CD4-positive, alpha-beta memory T cell (primary cell): ENCODE data around the gene PRDM10. TPM values are rescaled to one million over a fixed set of nuclear protein-coding genes. Genes with fewer than 3 reads are reported as not detected.
"Not testable (repeated sequence)": the region's sequence is repeated elsewhere in the genome, so short reads cannot be mapped to it uniquely, and the experiment has no call there.

Experiments
- CTCF ChIA-PET: fragments of 350-600 bp; sonication (Branson Sonifier 250); formaldehyde crosslinking; loops from one replicate; lab custom pipeline; 2021; ENCODE audit warnings: inconsistent platforms; ENCODE audit not compliant: partially characterized antibody; lab: Charles Lee
- POLR2A ChIA-PET: fragments of 350-600 bp; sonication (Branson Sonifier 250); formaldehyde crosslinking; loops from one replicate; lab custom pipeline; 2021; ENCODE audit not compliant: partially characterized antibody; lab: Charles Lee
- DNase-seq, 5 donors: peaks; one replicate each; pipeline versions ENCODE4 v3.0.0 to v3.0.0-alpha.2; 2020 to 2022; ENCODE audit warnings: mixed read lengths in 1 of 5
- H3K27ac ChIP-seq: one replicate; pipeline ENCODE4 v1.7.0; 2013; ENCODE audit warnings: low read depth, low read length
- H3K27me3 ChIP-seq: 2 replicates; pipeline ENCODE4 v1.7.0; 2013; ENCODE audit warnings: mild to moderate bottlenecking, low read length, moderate library complexity; ENCODE audit not compliant: insufficient read depth
- H3K36me3 ChIP-seq: 2 replicates; pipeline ENCODE4 v1.7.0; 2013; ENCODE audit warnings: mild to moderate bottlenecking, low read length, moderate library complexity; ENCODE audit not compliant: insufficient read depth
- H3K4me1 ChIP-seq: 2 replicates; pipeline ENCODE4 v1.7.0; 2013; ENCODE audit warnings: mild to moderate bottlenecking, low read length, moderate library complexity; ENCODE audit not compliant: insufficient read depth
- H3K4me3 ChIP-seq, 2 donors: one replicate each; pipeline ENCODE4 v1.7.0; 2013; ENCODE audit warnings: low read length in 2 of 2, mild to moderate bottlenecking in 1 of 2
- H3K9me3 ChIP-seq, 2 donors: one replicate each; pipeline ENCODE4 v1.7.0; 2013; ENCODE audit warnings: low read length in 2 of 2, control low read depth in 1 of 2; ENCODE audit not compliant: control insufficient read depth in 1 of 2
- H3K27ac Mint-ChIP-seq, 7 donors: one replicate each; pipeline ENCODE4 v1.8.0; 2020 to 2021; ENCODE audit warnings: mixed read lengths in 7 of 7, mild to moderate bottlenecking in 6 of 7, inconsistent platforms in 3 of 7, moderate library complexity in 3 of 7
- H3K27me3 Mint-ChIP-seq, 2 donors: one replicate each; pipeline ENCODE4 v1.8.0; 2020 to 2021; ENCODE audit warnings: mixed read lengths in 2 of 2
- H3K36me3 Mint-ChIP-seq, 2 donors: one replicate each; pipeline ENCODE4 v1.8.0; 2020 to 2021; ENCODE audit warnings: mixed read lengths in 2 of 2, inconsistent platforms in 1 of 2, mild to moderate bottlenecking in 1 of 2
- H3K4me1 Mint-ChIP-seq, 4 donors: one replicate each; pipeline ENCODE4 v1.8.0; 2020 to 2021; ENCODE audit warnings: mixed read lengths in 4 of 4, mild to moderate bottlenecking in 1 of 4
- H3K4me3 Mint-ChIP-seq, 8 donors: one replicate each; pipeline ENCODE4 v1.8.0; 2020 to 2021; ENCODE audit warnings: mixed read lengths in 8 of 8, mild to moderate bottlenecking in 7 of 8, moderate library complexity in 6 of 8, inconsistent platforms in 3 of 8
- H3K9me3 Mint-ChIP-seq, 8 donors: one replicate each; pipeline ENCODE4 v1.8.0; 2020 to 2021; ENCODE audit warnings: mixed read lengths in 8 of 8, mild to moderate bottlenecking in 5 of 8, inconsistent platforms in 3 of 8, moderate library complexity in 1 of 8
- intact Hi-C: fragments of 100-400 bp; cut with micrococcal nuclease; formaldehyde crosslinking; loops from one replicate; pipeline ENCODE4 v1.15.1; 2023
- polyA plus RNA-seq, 2 donors: library from polyadenylated mRNA; unstranded; fragments of 300-500 nt; fragmentation: Illumina TruSeq; gene quantifications; one replicate each; pipeline ENCODE4 v1.2.3, GENCODE V29; 2021
- total RNA-seq, 2 experiments: library from RNA; stranded (reverse); gene quantifications; one replicate each; pipeline ENCODE4 v1.2.3, GENCODE V29; 2021

The PRDM10 gene
- total and polyA plus RNA-seq, 4 experiments from 2014 or later = 1.3 to 13.0 (median 7.8) TPM

GRCh38 chr11:129973068-129973467, 29.6 kb downstream of the PRDM10 start:
- Histone ChIP-seq H3K4me3 (no peak overlapping the region), H3K4me1 (no peaks in the 10 kb centered on the region), H3K27me3 (no peaks in the 10 kb centered on the region), H3K9me3 (no peaks in the 10 kb centered on the region), H3K27ac (no peak overlapping the region), H3K36me3 (no peaks in the 10 kb centered on the region)
- POLR2A ChIA-PET = interaction anchor here (1.0 kb wide), 1 partner anchor 28 kb away, joined by 3 read pairs; no protein-coding TSS in a partner anchor
- CTCF ChIA-PET = interaction anchor here (1.4 to 1.7 kb wide), 3 partner anchors 12 to 31 kb away, joined by 3 to 7 read pairs (median 3); no protein-coding TSS in a partner anchor
- no peak overlapping the region for H3K4me3 Mint-ChIP-seq
- DNase-seq = no peak
- peaks cover 4 to 8% of the 10 kb centered on the region in 2 donors for H3K36me3 Mint-ChIP-seq
- peaks cover 0 to 6% (median 4%) of the 10 kb centered on the region in 4 donors for H3K4me1 Mint-ChIP-seq
- H3K27me3 Mint-ChIP-seq = no peaks in the 10 kb centered on the region
- H3K9me3 Mint-ChIP-seq = no peaks in the 10 kb centered on the region
- no peak overlapping the region for H3K27ac Mint-ChIP-seq
- intact Hi-C loops = no loop called here

DNA sequence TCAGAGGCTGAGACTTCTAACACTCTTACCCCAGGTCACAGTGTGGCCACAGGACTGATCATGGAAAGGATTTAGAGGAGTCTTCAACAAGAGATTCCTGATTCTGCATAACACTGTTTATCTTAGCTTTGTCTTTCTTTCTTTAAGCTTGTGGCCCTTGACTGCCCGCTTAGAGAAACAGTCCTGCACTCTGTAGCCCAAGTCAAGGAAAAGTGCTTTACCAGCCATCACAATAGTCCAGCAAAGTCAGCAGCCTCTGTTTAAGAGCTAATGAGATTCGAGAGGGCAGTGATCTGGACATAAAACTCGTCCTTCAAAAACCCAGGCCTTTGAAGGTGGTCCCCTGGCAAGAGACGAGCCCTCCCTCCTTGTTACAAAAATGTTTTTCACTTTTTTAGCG, 30.0 kb downstream of the PRDM10 start:
- no peak for DNase-seq
- Mint-ChIP-seq H3K27ac (peak overlapping the region in 1 of 7 donors; percentile 27), H3K4me1 (peaks cover 0 to 6% (median 4%) of the 10 kb centered on the region in 4 donors), H3K4me3 (no peak overlapping the region), H3K9me3 (no peaks in the 10 kb centered on the region), H3K36me3 (peaks cover 4 to 6% of the 10 kb centered on the region in 2 donors), H3K27me3 (no peaks in the 10 kb centered on the region)
- POLR2A ChIA-PET = interaction anchor here (1.0 kb wide), 1 partner anchor 29 kb away, joined by 3 read pairs; no protein-coding TSS in a partner anchor
- intact Hi-C loops = no loop called here
- no peak overlapping the region for H3K27ac ChIP-seq
- no peak overlapping the region for H3K4me3 ChIP-seq
- CTCF ChIA-PET = interaction anchor here (1.4 to 1.7 kb wide), 3 partner anchors 12 to 32 kb away, joined by 3 to 7 read pairs (median 3); no protein-coding TSS in a partner anchor
- H3K27me3 ChIP-seq = no peaks in the 10 kb centered on the region
- H3K36me3 ChIP-seq = no peaks in the 10 kb centered on the region
- H3K9me3 ChIP-seq = no peaks in the 10 kb centered on the region
- no peaks in the 10 kb centered on the region for H3K4me1 ChIP-seq

DNA sequence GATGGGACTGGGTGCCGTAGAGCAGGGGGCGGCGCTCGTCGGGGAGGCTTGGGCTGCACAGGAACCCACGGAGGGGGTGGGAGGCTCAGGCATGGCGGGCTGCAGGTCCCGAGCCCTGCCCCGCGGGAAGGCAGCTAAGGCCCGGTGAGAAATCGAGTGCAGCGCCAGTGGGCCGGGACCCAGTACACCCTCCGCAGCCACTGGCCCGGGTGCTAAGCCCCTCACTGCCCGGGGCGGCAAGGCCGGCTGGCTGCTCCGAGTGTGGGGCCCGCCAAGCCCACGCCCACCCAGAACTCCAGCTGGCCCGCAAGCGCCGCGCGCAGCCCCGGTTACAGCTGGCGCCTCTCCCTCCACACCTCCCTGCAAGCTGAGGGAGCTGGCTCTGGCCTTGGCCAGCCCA, 30.8 kb downstream of the PRDM10 start:
- POLR2A ChIA-PET, H3K27ac Mint-ChIP-seq, H3K36me3 Mint-ChIP-seq, intact Hi-C loops, H3K4me3 Mint-ChIP-seq, H3K36me3 ChIP-seq, H3K27me3 Mint-ChIP-seq, H3K4me1 Mint-ChIP-seq, DNase-seq, CTCF ChIA-PET, H3K27ac ChIP-seq, H3K9me3 ChIP-seq, H3K9me3 Mint-ChIP-seq, H3K4me1 ChIP-seq, H3K27me3 ChIP-seq, H3K4me3 ChIP-seq: not testable (repeated sequence)

- H3K4me1 Mint-ChIP-seq = peaks cover 0 to 7% (median under 1%) of the 10 kb centered on the region in 4 donors
- H3K4me3 ChIP-seq = no peak overlapping the region
- no peak overlapping the region for H3K27ac ChIP-seq
- H3K27me3 ChIP-seq = no peaks in the 10 kb centered on the region
- no peak overlapping the region for H3K27ac Mint-ChIP-seq
- H3K36me3 Mint-ChIP-seq = peaks cover 4 to 8% of the 10 kb centered on the region in 2 donors
- ChIA-PET CTCF (interaction anchor here (1.5 kb wide), 1 partner anchor 162 kb away, joined by 5 read pairs; no protein-coding TSS in a partner anchor), POLR2A (no interaction called here)
- H3K4me1 ChIP-seq = no peaks in the 10 kb centered on the region
- H3K4me3 Mint-ChIP-seq = no peak overlapping the region
- intact Hi-C loops = no loop called here
- no peaks in the 10 kb centered on the region for H3K36me3 ChIP-seq
- H3K27me3 Mint-ChIP-seq = no peaks in the 10 kb centered on the region
- no peak for DNase-seq
- no peaks in the 10 kb centered on the region for H3K9me3 ChIP-seq
- no peaks in the 10 kb centered on the region for H3K9me3 Mint-ChIP-seq
Measured at GRCh38 chr11:129969920-129970319, 32.7 kb downstream of the PRDM10 start.

DNA sequence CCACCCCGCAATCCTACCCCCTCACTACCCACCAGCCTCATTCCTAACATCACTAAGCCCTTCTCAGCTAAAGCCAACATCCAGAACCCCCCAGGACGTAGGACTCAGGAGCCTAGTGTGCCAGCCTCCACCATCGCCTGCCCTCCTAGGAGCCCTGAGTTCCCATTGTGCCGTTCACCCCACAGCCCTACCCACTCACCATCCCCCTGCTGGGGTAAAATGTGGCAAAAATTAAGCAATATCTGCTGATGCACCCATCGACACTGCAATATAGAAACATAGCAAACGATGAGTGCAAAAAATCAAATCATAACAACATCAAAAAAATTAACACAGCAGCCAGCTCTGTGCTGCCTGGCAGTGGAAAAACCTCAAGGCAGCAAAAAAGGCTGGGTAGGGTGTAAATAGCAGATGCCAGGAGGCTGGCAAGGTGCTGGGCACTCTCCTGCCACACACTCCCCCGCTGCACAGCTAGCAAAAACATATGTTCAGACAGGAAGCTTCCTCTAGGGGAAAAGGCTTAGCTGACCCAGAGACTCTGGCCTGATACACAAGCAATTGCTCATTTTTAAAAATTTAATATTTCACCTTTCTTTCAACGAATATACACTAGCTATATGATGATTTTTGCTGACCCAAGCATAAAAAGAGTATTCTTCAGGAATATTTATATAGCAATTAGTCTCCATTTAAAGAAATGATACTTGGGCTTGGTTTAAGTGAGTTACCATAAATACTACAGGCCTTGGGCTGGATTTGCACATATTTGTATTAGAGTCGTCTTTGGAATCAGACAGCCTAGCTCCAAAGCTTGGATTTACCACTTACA, 33.8 kb downstream of the PRDM10 start:
- ChIA-PET CTCF (interaction anchor here (1.2 to 1.8 kb wide), 2 partner anchors 164 to 218 kb away, joined by 3 to 4 read pairs; no protein-coding TSS in a partner anchor), POLR2A (interaction anchor here (0.7 kb wide), 1 partner anchor 257 kb away, joined by 3 read pairs; no protein-coding TSS in a partner anchor)
- H3K9me3 Mint-ChIP-seq = no peaks in the 10 kb centered on the region
- DNase-seq = no peak
- no peaks in the 10 kb centered on the region for H3K27me3 ChIP-seq
- H3K4me3 ChIP-seq = no peak overlapping the region
- no peaks in the 10 kb centered on the region for H3K27me3 Mint-ChIP-seq
- no peak overlapping the region for H3K27ac ChIP-seq
- H3K36me3 ChIP-seq = no peaks in the 10 kb centered on the region
- no peaks in the 10 kb centered on the region for H3K9me3 ChIP-seq
- H3K4me1 ChIP-seq = no peaks in the 10 kb centered on the region
- H3K36me3 Mint-ChIP-seq = peaks cover 4 to 8% of the 10 kb centered on the region in 2 donors
- H3K4me1 Mint-ChIP-seq = peaks cover 0 to 7% (median 0%) of the 10 kb centered on the region in 4 donors
- intact Hi-C loops = no loop called here
- no peak overlapping the region for H3K27ac Mint-ChIP-seq
- H3K4me3 Mint-ChIP-seq = no peak overlapping the region

DNA sequence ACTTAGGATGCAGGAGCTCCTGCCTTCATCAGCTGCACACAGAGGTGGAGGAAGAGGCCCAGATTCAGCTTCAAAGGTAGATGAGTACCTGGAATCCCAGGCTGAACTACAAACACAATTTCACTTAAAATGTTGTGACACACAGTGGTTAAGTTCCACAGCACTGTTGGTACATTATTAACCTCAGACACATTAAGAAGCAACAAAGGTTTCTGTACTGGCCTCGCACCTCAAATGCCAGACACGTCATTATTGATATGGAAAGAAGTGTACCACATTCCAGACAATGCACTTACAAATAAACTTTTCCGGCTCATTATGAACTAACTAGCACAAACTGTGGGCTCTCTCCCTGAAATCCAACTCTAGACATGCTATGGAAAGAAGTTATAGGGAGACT, 34.6 kb downstream of the PRDM10 start:
- Histone ChIP-seq H3K27ac (no peak overlapping the region), H3K4me1 (no peaks in the 10 kb centered on the region), H3K9me3 (no peaks in the 10 kb centered on the region), H3K4me3 (no peak overlapping the region), H3K36me3 (no peaks in the 10 kb centered on the region), H3K27me3 (no peaks in the 10 kb centered on the region)
- H3K27ac Mint-ChIP-seq = no peak overlapping the region
- ChIA-PET POLR2A (no interaction called here), CTCF (interaction anchor here (1.2 to 1.8 kb wide), 2 partner anchors 164 to 217 kb away, joined by 3 to 4 read pairs; no protein-coding TSS in a partner anchor)
- peaks cover 4 to 10% of the 10 kb centered on the region in 2 donors for H3K36me3 Mint-ChIP-seq
- intact Hi-C loops = no loop called here
- no peak for DNase-seq
- peaks cover 0 to 7% (median 0%) of the 10 kb centered on the region in 4 donors for H3K4me1 Mint-ChIP-seq
- no peaks in the 10 kb centered on the region for H3K27me3 Mint-ChIP-seq
- no peaks in the 10 kb centered on the region for H3K9me3 Mint-ChIP-seq
- no peak overlapping the region for H3K4me3 Mint-ChIP-seq

- Mint-ChIP-seq H3K27me3 (no peaks in the 10 kb centered on the region), H3K36me3 (peaks cover 10 to 11% of the 10 kb centered on the region in 2 donors), H3K9me3 (no peaks in the 10 kb centered on the region), H3K4me3 (no peak overlapping the region), H3K27ac (no peak overlapping the region), H3K4me1 (peaks cover 0 to 6% (median 0%) of the 10 kb centered on the region in 4 donors)
- ChIA-PET POLR2A (no interaction called here), CTCF (interaction anchor here (1.1 kb wide), 1 partner anchor 19 kb away, joined by 3 read pairs; no protein-coding TSS in a partner anchor)
- H3K36me3 ChIP-seq = no peaks in the 10 kb centered on the region
- intact Hi-C loops = no loop called here
- no peak overlapping the region for H3K4me3 ChIP-seq
- no peak for DNase-seq
- H3K27me3 ChIP-seq = no peaks in the 10 kb centered on the region
- H3K9me3 ChIP-seq = no peaks in the 10 kb centered on the region
- H3K4me1 ChIP-seq = no peaks in the 10 kb centered on the region
- H3K27ac ChIP-seq = no peak overlapping the region
Measured at GRCh38 chr11:129965248-129965647, 37.4 kb downstream of the PRDM10 start.
